Activated B cell treated with CpG ODN at 0.5 μM for 24 hours (primary cell): ENCODE measurements around the gene CDC42BPG. TPM values are rescaled to one million over a fixed set of nuclear protein-coding genes. Genes with fewer than 3 reads are reported as not detected.

Experiments used
- ATAC-seq: fragments of 200-7000 bp; cut with Tn5 transposase; one replicate; pipeline ENCODE4 v1.10.0; 2021; ENCODE audit warnings: low read depth, mild to moderate bottlenecking, moderate library complexity
- CTCF ChIA-PET: fragments of 350-600 bp; sonication (Branson Sonifier 250); formaldehyde crosslinking; loops from one replicate; lab custom pipeline; 2021; ENCODE audit warnings: antibody characterized with exemption; lab: Charles Lee
- POLR2A ChIA-PET: fragments of 350-600 bp; sonication (Branson Sonifier 250); formaldehyde crosslinking; loops from one replicate; lab custom pipeline; 2021; ENCODE audit warnings: antibody characterized with exemption; lab: Charles Lee
- DNase-seq: peaks from one replicate; pipeline ENCODE4 v3.0.0; 2022
- H3K27ac Mint-ChIP-seq: one replicate; pipeline ENCODE4 v1.8.0; 2020; ENCODE audit warnings: mixed read lengths
- H3K27me3 Mint-ChIP-seq: one replicate; pipeline ENCODE4 v1.8.0; 2021; ENCODE audit warnings: mixed read lengths
- H3K36me3 Mint-ChIP-seq: one replicate; pipeline ENCODE4 v1.8.0; 2021; ENCODE audit warnings: low read depth, mixed read lengths
- H3K4me1 Mint-ChIP-seq: one replicate; pipeline ENCODE4 v1.8.0; 2021; ENCODE audit warnings: mixed read lengths
- H3K4me3 Mint-ChIP-seq: one replicate; pipeline ENCODE4 v1.8.0; 2020; ENCODE audit warnings: mild to moderate bottlenecking, mixed read lengths
- H3K9me3 Mint-ChIP-seq: one replicate; pipeline ENCODE4 v1.8.0; 2020; ENCODE audit warnings: mixed read lengths
- CTCF ChIP-seq: fragments of 200-600 bp; IDR thresholded peaks from one replicate; pipeline ENCODE4 v1.8.0; 2022; ENCODE audit warnings: antibody characterized with exemption, mild to moderate bottlenecking
- intact Hi-C: fragments of 100-400 bp; cut with micrococcal nuclease; formaldehyde crosslinking; loops from one replicate; pipeline ENCODE4 v1.15.1; 2024
- total RNA-seq: library from RNA; stranded (reverse); gene quantifications from 2 replicates; pipeline ENCODE4 v1.2.3, GENCODE V29; 2022

The CDC42BPG gene
- total RNA-seq, 1 donor from 2014 or later = 3.7 TPM

GRCh38 chr11:64843686-64844329 lies 645 bp downstream of the CDC42BPG start:
- ChIA-PET POLR2A (interaction anchor here (0.5 to 27.6 kb wide), 8 partner anchors 15 to 888 kb away, joined by 3 to 1194 read pairs (median 4); partner anchors contain the start of genes EHD1, PPP2R5B, RASGRP2 and SF1), CTCF (interaction anchor here (0.6 to 7.8 kb wide), 14 partner anchors 22 to 338 kb away, joined by 3 to 310 read pairs (median 4); partner anchors contain the start of genes ARL2, CAPN1, RASGRP2 and SF1)
- peaks cover 7% of the 10 kb centered on the region for H3K36me3 Mint-ChIP-seq
- no peak for DNase-seq
- ATAC-seq = no peak
- no peak overlapping the region for H3K27ac Mint-ChIP-seq
- H3K4me3 Mint-ChIP-seq = peak overlapping the region; percentile 78
- intact Hi-C loops = loop anchor here (1.0 to 10.0 kb wide), 5 partner anchors 33 to 421 kb away; partner anchors contain the start of genes CAPN1, MEN1 and POLA2
- TF ChIP-seq CTCF = no peak
- H3K9me3 Mint-ChIP-seq = no peaks in the 10 kb centered on the region
- no peaks in the 10 kb centered on the region for H3K27me3 Mint-ChIP-seq
- H3K4me1 Mint-ChIP-seq = peaks cover 33% of the 10 kb centered on the region

- no peak for ATAC-seq
- peaks cover 7% of the 10 kb centered on the region for H3K36me3 Mint-ChIP-seq
- peak overlapping the region; percentile 41 for H3K4me3 Mint-ChIP-seq
- peaks cover 26% of the 10 kb centered on the region for H3K4me1 Mint-ChIP-seq
- H3K9me3 Mint-ChIP-seq = no peaks in the 10 kb centered on the region
- ChIA-PET CTCF (interaction anchor here (1.4 to 7.8 kb wide), 5 partner anchors 36 to 152 kb away, joined by 3 to 310 read pairs (median 4); partner anchors contain the start of gene RASGRP2), POLR2A (interaction anchor here (2.0 kb wide), 1 partner anchor 43 kb away, joined by 4 read pairs; no protein-coding TSS in a partner anchor)
- no peak for DNase-seq
- H3K27ac Mint-ChIP-seq = no peak overlapping the region
- no peaks in the 10 kb centered on the region for H3K27me3 Mint-ChIP-seq
- TF ChIP-seq CTCF = no peak
- intact Hi-C loops = loop anchor here (10.0 kb wide), 2 partner anchors 342 to 422 kb away; partner anchors contain the start of genes CAPN1 and POLA2
Measured at GRCh38 chr11:64842851-64843685, 1.4 kb downstream of the CDC42BPG start.

GRCh38 chr11:64842366-64842759 lies 2.1 kb downstream of the CDC42BPG start:
- Mint-ChIP-seq H3K9me3 (no peaks in the 10 kb centered on the region), H3K4me3 (no peak overlapping the region), H3K36me3 (peaks cover 7% of the 10 kb centered on the region), H3K27me3 (no peaks in the 10 kb centered on the region), H3K4me1 (peaks cover 19% of the 10 kb centered on the region), H3K27ac (no peak overlapping the region)
- ATAC-seq (no peak), DNase-seq (no peak)
- intact Hi-C loops = loop anchor here (10.0 kb wide), 2 partner anchors 342 to 422 kb away; partner anchors contain the start of genes CAPN1 and POLA2
- TF ChIP-seq CTCF = no peak
- CTCF ChIA-PET = interaction anchor here (7.8 kb wide), 1 partner anchor 49 kb away, joined by 310 read pairs; no protein-coding TSS in a partner anchor
- POLR2A ChIA-PET = no interaction called here

- POLR2A ChIA-PET = no interaction called here
- H3K27me3 Mint-ChIP-seq = no peaks in the 10 kb centered on the region
Measured at GRCh38 chr11:64841592-64842365, 2.7 kb downstream of the CDC42BPG start.

More at GRCh38 chr11:64841592-64842365, 2.7 kb downstream of the CDC42BPG start:
- ATAC-seq (no peak), DNase-seq (no peak)
- H3K27ac Mint-ChIP-seq = no peak overlapping the region
- peaks cover 13% of the 10 kb centered on the region for H3K4me1 Mint-ChIP-seq
- H3K36me3 Mint-ChIP-seq = peaks cover 7% of the 10 kb centered on the region
- intact Hi-C loops = loop anchor here (10.0 kb wide), 2 partner anchors 343 to 423 kb away; partner anchors contain the start of genes CAPN1 and POLA2
- no peak for TF ChIP-seq CTCF
- no peak overlapping the region for H3K4me3 Mint-ChIP-seq
- CTCF ChIA-PET = interaction anchor here (7.8 kb wide), 1 partner anchor 49 kb away, joined by 310 read pairs; no protein-coding TSS in a partner anchor
- no peaks in the 10 kb centered on the region for H3K9me3 Mint-ChIP-seq
